Peyer's patch (tissue), 4 donors: ENCODE measurements around the gene ILF2.

ENCODE experiments used
- POLR2A ChIP-seq, 2 donors: fragments of 450-650 bp; IDR thresholded peaks; one replicate each; pipeline ENCODE4 v1.5.1; 2017; ENCODE audit warnings: antibody characterized with exemption in 2 of 2, mild to moderate bottlenecking in 2 of 2, moderate library complexity in 2 of 2
- TF ChIP-seq, protein P1 (sequence below), 6 experiments: fragments of 450-650 bp in 4 of 6; fragments of 200-600 bp in 2 of 6; sonication (generic) in 1 of 6; IDR thresholded peaks; one replicate each; pipeline ENCODE4 v1.5.1; 2017 to 2019; ENCODE audit warnings: antibody characterized with exemption in 6 of 6, mild to moderate bottlenecking in 3 of 6, moderate library complexity in 1 of 6

DNA sequence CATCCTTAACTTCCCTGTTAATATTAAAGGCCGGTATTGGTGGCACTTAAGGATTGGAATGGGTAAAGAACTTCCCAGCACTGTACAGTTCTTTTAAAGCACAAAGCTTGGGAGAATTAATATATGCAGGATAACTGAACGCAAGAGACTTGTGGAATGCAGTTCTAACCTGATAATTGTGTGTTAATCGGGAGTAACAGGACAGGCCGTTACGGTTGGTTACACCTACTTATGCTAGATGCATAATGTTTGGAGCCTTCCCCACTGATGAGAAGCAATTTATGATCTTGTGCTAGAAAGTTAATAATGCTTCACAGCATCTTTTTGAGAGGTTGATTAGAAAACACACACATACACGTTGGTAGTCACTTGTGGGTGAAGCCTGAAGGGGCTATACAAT lies 29.9 kb downstream of the ILF2 start:
- TF ChIP-seq, protein P1, sequence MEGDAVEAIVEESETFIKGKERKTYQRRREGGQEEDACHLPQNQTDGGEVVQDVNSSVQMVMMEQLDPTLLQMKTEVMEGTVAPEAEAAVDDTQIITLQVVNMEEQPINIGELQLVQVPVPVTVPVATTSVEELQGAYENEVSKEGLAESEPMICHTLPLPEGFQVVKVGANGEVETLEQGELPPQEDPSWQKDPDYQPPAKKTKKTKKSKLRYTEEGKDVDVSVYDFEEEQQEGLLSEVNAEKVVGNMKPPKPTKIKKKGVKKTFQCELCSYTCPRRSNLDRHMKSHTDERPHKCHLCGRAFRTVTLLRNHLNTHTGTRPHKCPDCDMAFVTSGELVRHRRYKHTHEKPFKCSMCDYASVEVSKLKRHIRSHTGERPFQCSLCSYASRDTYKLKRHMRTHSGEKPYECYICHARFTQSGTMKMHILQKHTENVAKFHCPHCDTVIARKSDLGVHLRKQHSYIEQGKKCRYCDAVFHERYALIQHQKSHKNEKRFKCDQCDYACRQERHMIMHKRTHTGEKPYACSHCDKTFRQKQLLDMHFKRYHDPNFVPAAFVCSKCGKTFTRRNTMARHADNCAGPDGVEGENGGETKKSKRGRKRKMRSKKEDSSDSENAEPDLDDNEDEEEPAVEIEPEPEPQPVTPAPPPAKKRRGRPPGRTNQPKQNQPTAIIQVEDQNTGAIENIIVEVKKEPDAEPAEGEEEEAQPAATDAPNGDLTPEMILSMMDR (IDR thresholded peaks at IDR 0.05) = no peak
- no peak for TF ChIP-seq POLR2A (IDR thresholded peaks at IDR 0.05)
